ENCODE measurements around the gene OSBPL1A.

- TF ChIP-seq CTCF (IDR thresholded peaks at IDR 0.05) (no peak), POLR2A (IDR thresholded peaks at IDR 0.05) (no peak)
These were observed 64.5 kb downstream of the OSBPL1A start for GRCh38 chr18:24333084-24333483.

All from heart left ventricle (tissue), 13 donors.